Body of pancreas (tissue), 4 donors: ENCODE measurements around the gene KATNIP.

Source experiments
- POLR2A ChIP-seq, 3 donors: fragments of 450-650 bp; IDR thresholded peaks; one replicate each; pipeline ENCODE4 v1.6.1; 2016; ENCODE audit warnings: antibody characterized with exemption in 3 of 3, mild to moderate bottlenecking in 2 of 3
- TF ChIP-seq, protein P1 (sequence below), 7 experiments: fragments of 450-650 bp in 4 of 7; fragments of 200-600 bp in 3 of 7; sonication (generic) in 3 of 7; IDR thresholded peaks; one replicate each; pipeline ENCODE4 v1.5.1; 2016 to 2019; ENCODE audit warnings: antibody characterized with exemption in 7 of 7

DNA sequence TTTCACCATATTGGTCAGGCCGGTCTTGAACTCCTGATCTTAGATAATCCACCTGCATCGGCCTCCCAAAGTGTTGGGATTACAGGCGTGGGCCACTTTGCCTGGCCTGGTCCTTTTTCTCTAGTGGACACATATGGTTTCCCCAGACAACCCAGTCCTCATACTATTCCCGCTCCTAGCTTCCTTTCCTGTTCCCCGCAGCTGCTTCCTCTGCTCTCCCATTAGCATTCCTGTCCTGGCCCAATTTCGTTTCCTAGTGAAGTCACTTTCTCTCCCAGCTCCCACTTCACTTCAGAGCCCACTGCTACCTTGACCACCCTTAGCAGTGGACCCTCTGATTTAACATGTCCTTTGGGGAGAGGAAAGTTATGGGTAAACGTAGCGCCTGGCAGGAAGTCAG lies 11.3 kb downstream of the KATNIP start:
- TF ChIP-seq, protein P1, sequence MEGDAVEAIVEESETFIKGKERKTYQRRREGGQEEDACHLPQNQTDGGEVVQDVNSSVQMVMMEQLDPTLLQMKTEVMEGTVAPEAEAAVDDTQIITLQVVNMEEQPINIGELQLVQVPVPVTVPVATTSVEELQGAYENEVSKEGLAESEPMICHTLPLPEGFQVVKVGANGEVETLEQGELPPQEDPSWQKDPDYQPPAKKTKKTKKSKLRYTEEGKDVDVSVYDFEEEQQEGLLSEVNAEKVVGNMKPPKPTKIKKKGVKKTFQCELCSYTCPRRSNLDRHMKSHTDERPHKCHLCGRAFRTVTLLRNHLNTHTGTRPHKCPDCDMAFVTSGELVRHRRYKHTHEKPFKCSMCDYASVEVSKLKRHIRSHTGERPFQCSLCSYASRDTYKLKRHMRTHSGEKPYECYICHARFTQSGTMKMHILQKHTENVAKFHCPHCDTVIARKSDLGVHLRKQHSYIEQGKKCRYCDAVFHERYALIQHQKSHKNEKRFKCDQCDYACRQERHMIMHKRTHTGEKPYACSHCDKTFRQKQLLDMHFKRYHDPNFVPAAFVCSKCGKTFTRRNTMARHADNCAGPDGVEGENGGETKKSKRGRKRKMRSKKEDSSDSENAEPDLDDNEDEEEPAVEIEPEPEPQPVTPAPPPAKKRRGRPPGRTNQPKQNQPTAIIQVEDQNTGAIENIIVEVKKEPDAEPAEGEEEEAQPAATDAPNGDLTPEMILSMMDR (IDR thresholded peaks at IDR 0.05): no peak
- TF ChIP-seq POLR2A (IDR thresholded peaks at IDR 0.05): no peak
